ENCODE data around the gene KRTAP10-5.
"Not testable (repeated sequence)": the region's sequence is repeated elsewhere in the genome, so short reads cannot be mapped to it uniquely, and the experiment has no call there.

The KRTAP10-5 gene

GRCh38 chr21:44564099-44564498 lies 16.3 kb downstream of the KRTAP10-5 start:
- TF ChIP-seq, protein P1, sequence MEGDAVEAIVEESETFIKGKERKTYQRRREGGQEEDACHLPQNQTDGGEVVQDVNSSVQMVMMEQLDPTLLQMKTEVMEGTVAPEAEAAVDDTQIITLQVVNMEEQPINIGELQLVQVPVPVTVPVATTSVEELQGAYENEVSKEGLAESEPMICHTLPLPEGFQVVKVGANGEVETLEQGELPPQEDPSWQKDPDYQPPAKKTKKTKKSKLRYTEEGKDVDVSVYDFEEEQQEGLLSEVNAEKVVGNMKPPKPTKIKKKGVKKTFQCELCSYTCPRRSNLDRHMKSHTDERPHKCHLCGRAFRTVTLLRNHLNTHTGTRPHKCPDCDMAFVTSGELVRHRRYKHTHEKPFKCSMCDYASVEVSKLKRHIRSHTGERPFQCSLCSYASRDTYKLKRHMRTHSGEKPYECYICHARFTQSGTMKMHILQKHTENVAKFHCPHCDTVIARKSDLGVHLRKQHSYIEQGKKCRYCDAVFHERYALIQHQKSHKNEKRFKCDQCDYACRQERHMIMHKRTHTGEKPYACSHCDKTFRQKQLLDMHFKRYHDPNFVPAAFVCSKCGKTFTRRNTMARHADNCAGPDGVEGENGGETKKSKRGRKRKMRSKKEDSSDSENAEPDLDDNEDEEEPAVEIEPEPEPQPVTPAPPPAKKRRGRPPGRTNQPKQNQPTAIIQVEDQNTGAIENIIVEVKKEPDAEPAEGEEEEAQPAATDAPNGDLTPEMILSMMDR (IDR thresholded peaks at IDR 0.05; ENCODE audit: borderline replicate concordance, control extremely low read depth, extremely low read depth, insufficient read depth, missing control alignments), result no peak
- in situ Hi-C loops (cut with MboI; ENCODE audit: low sequenced_read_pairs, unreplicated experiment), result no loop called here

DNA sequence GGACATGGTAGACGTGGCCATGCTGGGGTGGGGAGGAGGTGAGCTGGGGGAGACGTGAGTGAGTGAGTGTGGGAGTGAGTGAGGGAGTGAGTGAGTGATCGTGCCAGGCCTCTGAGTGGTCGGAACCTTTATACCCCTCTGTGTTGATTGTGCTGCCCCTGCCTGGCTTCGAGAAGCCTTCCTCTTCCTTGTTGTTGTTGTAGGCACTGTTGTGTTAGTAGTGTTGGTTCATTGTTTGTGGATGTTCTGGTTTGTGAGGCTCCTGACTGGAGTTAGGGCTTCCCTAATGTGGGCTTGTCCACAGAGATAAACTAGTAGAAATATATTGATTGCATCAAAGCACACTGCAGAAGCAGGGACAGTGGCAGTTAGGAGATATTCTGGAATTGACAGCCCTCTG lies 21.7 kb downstream of the KRTAP10-5 start, which contains the start of gene KRTAP10-3:
Gene KRTAP10-3 (minus strand): TSS at position 101 of the 400 bp plus-strand sequence. CDS start 80 bp downstream, at position 21.
- in situ Hi-C loops (cut with MboI; ENCODE audit: low sequenced_read_pairs, unreplicated experiment), result no loop called here
- TF ChIP-seq, protein P1 (IDR thresholded peaks at IDR 0.05; ENCODE audit: borderline replicate concordance, control extremely low read depth, extremely low read depth, insufficient read depth, missing control alignments), result no peak
- no peak for DNase-seq (ENCODE audit: low spot score)

More at GRCh38 chr21:44564099-44564498, 16.3 kb downstream of the KRTAP10-5 start:
- no peak for DNase-seq (ENCODE audit: low spot score)

GRCh38 chr21:44558329-44558675 lies 22.1 kb downstream of the KRTAP10-5 start:
- in situ Hi-C loops (cut with MboI; ENCODE audit: low sequenced_read_pairs, unreplicated experiment), result not testable (repeated sequence)

DNA sequence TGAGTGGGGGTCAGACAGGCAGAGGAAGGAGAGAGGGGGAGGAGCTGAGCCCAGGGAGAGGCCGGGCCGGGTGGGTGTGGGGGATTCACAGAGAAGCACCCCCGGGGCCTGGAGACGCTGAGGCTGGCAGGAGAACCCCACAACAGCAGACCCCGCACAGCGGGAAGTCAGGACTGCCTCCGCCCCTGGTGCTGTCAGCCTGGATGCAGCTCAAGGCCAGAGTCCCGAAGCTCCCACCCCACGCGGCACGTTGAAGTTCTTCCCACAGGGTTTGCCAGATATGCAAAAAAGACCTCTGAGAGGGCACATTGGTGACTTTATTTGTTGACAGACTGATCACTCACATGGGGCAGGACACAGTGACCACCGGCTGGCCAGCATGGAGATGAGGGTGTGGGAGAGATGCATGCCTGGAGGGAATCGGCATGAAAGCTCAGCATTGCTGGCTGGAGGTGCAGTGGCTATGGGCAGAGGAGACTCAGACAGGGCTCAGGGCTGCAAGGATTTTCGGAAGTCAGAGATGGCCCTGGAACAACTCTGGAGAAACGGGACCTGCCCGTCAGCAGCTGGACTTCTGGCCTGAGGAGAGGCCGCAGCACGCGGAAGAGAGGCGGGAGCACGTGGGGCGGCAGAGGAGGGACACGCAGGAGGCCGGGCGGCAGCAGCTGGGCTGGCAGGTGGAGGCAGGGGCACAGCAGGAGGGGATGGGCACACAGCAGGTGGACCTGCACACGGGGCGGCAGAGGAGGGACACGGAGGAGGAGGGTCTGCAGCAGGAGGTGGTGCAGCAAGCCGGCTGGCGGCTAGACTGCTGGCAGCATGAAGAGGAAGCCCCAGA lies 22.7 kb downstream of the KRTAP10-5 start:
- TF ChIP-seq, protein P1 (IDR thresholded peaks at IDR 0.05; ENCODE audit: borderline replicate concordance, control extremely low read depth, extremely low read depth, insufficient read depth, missing control alignments), result no peak
- no peak for DNase-seq (ENCODE audit: low spot score)
- in situ Hi-C loops (cut with MboI; ENCODE audit: low sequenced_read_pairs, unreplicated experiment), result no loop called here

More at GRCh38 chr21:44558329-44558675, 22.1 kb downstream of the KRTAP10-5 start:
- DNase-seq (ENCODE audit: low spot score), result not testable (repeated sequence)

GRCh38 chr21:44556879-44557278 lies 23.5 kb downstream of the KRTAP10-5 start:
- TF ChIP-seq, protein P1 (IDR thresholded peaks at IDR 0.05; ENCODE audit: borderline replicate concordance, control extremely low read depth, extremely low read depth, insufficient read depth, missing control alignments), result no peak
- in situ Hi-C loops (cut with MboI; ENCODE audit: low sequenced_read_pairs, unreplicated experiment), result no loop called here
- no peak for DNase-seq (ENCODE audit: low spot score)

- DNase-seq (ENCODE audit: low spot score), result no peak
- TF ChIP-seq, protein P1 (IDR thresholded peaks at IDR 0.05; ENCODE audit: borderline replicate concordance, control extremely low read depth, extremely low read depth, insufficient read depth, missing control alignments), result no peak
- in situ Hi-C loops (cut with MboI; ENCODE audit: low sequenced_read_pairs, unreplicated experiment), result no loop called here
Measured at GRCh38 chr21:44555200-44555875, 25.1 kb downstream of the KRTAP10-5 start.

DNA sequence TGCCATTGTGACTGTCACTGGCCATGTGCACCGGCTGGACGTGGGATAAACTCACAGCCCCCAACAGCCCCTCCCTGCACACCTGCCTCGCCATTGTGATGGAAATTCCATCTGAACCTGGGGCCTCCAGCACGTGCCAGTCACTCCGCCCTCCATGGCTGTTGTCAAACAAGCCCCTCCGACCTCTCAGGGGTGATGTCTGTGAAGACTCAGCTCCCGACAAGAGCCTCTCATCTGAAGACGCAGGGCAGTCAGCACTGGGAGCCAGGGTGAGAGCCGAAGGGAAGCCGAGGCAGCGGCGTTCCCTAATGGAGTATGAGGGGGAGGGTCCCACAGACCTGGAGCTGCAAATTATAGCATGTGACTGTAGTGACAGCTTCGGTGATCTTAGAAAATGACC lies 27.7 kb downstream of the KRTAP10-5 start:
- in situ Hi-C loops (cut with MboI; ENCODE audit: low sequenced_read_pairs, unreplicated experiment), result no loop called here
- TF ChIP-seq, protein P1 (IDR thresholded peaks at IDR 0.05; ENCODE audit: borderline replicate concordance, control extremely low read depth, extremely low read depth, insufficient read depth, missing control alignments), result no peak
- DNase-seq (ENCODE audit: low spot score), result no peak

Data from GM13976 (cell line).